Activated CD4-positive, alpha-beta T cell treated with anti-CD3 and anti-CD28 coated beads for 36 hours (primary cell): ENCODE data around the gene ITGA5. TPM values are rescaled to one million over a fixed set of nuclear protein-coding genes. Genes with fewer than 3 reads are reported as not detected.
A peak's percentile ranks its signal among the peaks of the same experiment; 100 is the strongest.

Experiments
- ATAC-seq: fragments of 200-7000 bp; cut with Tn5 transposase; one replicate; pipeline ENCODE4 v1.10.0; 2021; ENCODE audit warnings: mild to moderate bottlenecking, moderate library complexity
- CTCF ChIA-PET: fragments of 350-600 bp; sonication (Branson Sonifier 250); formaldehyde crosslinking; loops from one replicate; lab custom pipeline; 2021; ENCODE audit warnings: antibody characterized with exemption; lab: Charles Lee
- POLR2A ChIA-PET: fragments of 350-600 bp; sonication (Branson Sonifier 250); formaldehyde crosslinking; loops from one replicate; lab custom pipeline; 2021; ENCODE audit warnings: antibody characterized with exemption, inconsistent platforms; lab: Charles Lee
- DNase-seq: peaks from one replicate; pipeline ENCODE4 v3.0.0-alpha.2; 2020
- H3K27ac Mint-ChIP-seq: one replicate; pipeline ENCODE4 v1.8.0; 2021; ENCODE audit warnings: mixed read lengths
- H3K27me3 Mint-ChIP-seq: one replicate; pipeline ENCODE4 v1.8.0; 2021; ENCODE audit warnings: mixed read lengths
- H3K36me3 Mint-ChIP-seq: one replicate; pipeline ENCODE4 v1.8.0; 2021; ENCODE audit warnings: low read depth, mixed read lengths
- H3K4me1 Mint-ChIP-seq: one replicate; pipeline ENCODE4 v1.8.0; 2021; ENCODE audit warnings: mixed read lengths
- H3K4me3 Mint-ChIP-seq: one replicate; pipeline ENCODE4 v1.8.0; 2021; ENCODE audit warnings: mild to moderate bottlenecking, moderate library complexity, mixed read lengths
- H3K9me3 Mint-ChIP-seq: one replicate; pipeline ENCODE4 v1.8.0; 2021; ENCODE audit warnings: low read depth, mixed read lengths
- intact Hi-C, 2 experiments: fragments of 100-400 bp; cut with DNase I in 1 of 2; cut with micrococcal nuclease in 1 of 2; formaldehyde crosslinking; loops; one replicate each; pipeline versions ENCODE4 v1.14.2 to v1.15.1; 2022 to 2024; cut with DNase I, micrococcal nuclease
- total RNA-seq, 2 experiments: library from RNA; stranded (reverse); gene quantifications; one replicate each; pipeline ENCODE4 v1.2.3, GENCODE V29; 2021

ITGA5 gene
- total RNA-seq, 2 experiments from 2014 or later, result 38.6 to 58.0 TPM

DNA sequence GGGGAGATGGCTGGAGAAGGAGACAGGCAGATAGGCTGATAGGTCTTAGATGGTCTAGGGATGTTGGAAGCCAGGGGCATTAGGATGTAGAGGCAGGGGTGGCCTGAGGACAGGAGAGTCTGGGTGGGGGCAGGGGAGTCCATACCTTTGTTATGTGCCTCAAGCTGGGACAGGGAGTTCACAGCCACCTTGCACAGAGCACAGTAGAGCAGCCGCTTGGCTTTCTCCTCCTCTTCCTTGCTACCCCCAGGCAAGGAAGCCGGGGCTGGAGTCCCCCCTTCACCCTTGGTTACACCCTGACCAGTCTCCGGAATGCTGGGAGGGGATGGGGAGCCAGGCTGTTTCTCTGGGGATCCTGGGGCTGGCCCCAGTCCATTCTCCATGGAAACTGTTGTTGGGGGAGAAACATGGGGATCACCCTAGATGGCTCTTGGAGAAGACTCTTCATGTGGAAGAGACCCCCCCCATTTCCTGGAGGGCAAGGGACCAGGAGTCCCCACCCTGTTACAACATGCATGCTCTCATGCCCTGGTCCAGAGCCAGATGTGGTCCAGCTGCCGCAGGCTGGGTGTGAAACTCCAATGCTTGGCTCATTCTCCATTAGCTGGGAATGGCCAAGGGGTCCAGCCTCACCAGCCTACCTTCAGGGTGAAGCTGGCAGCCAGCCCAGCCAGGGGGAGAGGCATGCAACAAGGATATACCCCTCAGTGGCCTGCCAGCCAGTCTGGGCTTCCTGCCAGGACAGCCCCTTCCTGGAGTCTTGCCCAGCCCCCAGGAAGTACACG is 47.5 kb downstream of the ITGA5 start:
- Mint-ChIP-seq H3K4me1 (peaks cover 31% of the 10 kb centered on the region), H3K27ac (no peak overlapping the region), H3K4me3 (no peak overlapping the region), H3K9me3 (no peaks in the 10 kb centered on the region), H3K27me3 (peaks cover 2% of the 10 kb centered on the region), H3K36me3 (no peaks in the 10 kb centered on the region)
- no peak for DNase-seq
- CTCF ChIA-PET, result interaction anchor here (0.6 to 4.5 kb wide), 13 partner anchors 8 to 158 kb away, joined by 3 to 25 read pairs (median 4); partner anchors contain the start of gene COPZ1
- intact Hi-C loops, result no loop called here
- POLR2A ChIA-PET, result interaction anchor here (1.1 kb wide), 1 partner anchor 46 kb away, joined by 3 read pairs; the partner anchor contains the start of gene COPZ1
- ATAC-seq, result no peak

- H3K36me3 Mint-ChIP-seq, result no peaks in the 10 kb centered on the region
- no peak for ATAC-seq
- ChIA-PET CTCF (interaction anchor here (0.7 to 4.5 kb wide), 8 partner anchors 10 to 79 kb away, joined by 3 to 25 read pairs (median 7); partner anchors contain the start of gene ZNF385A), POLR2A (interaction anchor here (0.6 to 1.0 kb wide), 2 partner anchors 65 to 83 kb away, joined by 3 read pairs; no protein-coding TSS in a partner anchor)
- no peak overlapping the region for H3K4me3 Mint-ChIP-seq
- H3K9me3 Mint-ChIP-seq, result no peaks in the 10 kb centered on the region
- no peak for DNase-seq
- intact Hi-C loops, result no loop called here
- H3K4me1 Mint-ChIP-seq, result peaks cover 31% of the 10 kb centered on the region
- H3K27ac Mint-ChIP-seq, result no peak overlapping the region
- H3K27me3 Mint-ChIP-seq, result peaks cover 2% of the 10 kb centered on the region
Measured at GRCh38 chr12:54370171-54370730, 48.8 kb downstream of the ITGA5 start.

- intact Hi-C loops, result loop anchor here in 1 of 2 experiments (2.0 kb wide), 1 partner anchor 33 kb away; no protein-coding TSS in a partner anchor
- H3K9me3 Mint-ChIP-seq, result no peaks in the 10 kb centered on the region
- DNase-seq (no peak), ATAC-seq (no peak)
- POLR2A ChIA-PET, result no interaction called here
- H3K36me3 Mint-ChIP-seq, result no peaks in the 10 kb centered on the region
- H3K4me1 Mint-ChIP-seq, result peaks cover 34% of the 10 kb centered on the region
- no peak overlapping the region for H3K27ac Mint-ChIP-seq
- H3K27me3 Mint-ChIP-seq, result peaks cover 2% of the 10 kb centered on the region
- no peak overlapping the region for H3K4me3 Mint-ChIP-seq
- CTCF ChIA-PET, result interaction anchor here (0.7 to 4.5 kb wide), 7 partner anchors 10 to 78 kb away, joined by 3 to 25 read pairs (median 7); partner anchors contain the start of gene ZNF385A
Measured at GRCh38 chr12:54369597-54370131, 49.4 kb downstream of the ITGA5 start.

GRCh38 chr12:54368709-54369596 is 50.1 kb downstream of the ITGA5 start:
- Mint-ChIP-seq H3K27me3 (peaks cover 2% of the 10 kb centered on the region), H3K36me3 (no peaks in the 10 kb centered on the region), H3K9me3 (no peaks in the 10 kb centered on the region), H3K27ac (no peak overlapping the region), H3K4me1 (peaks cover 41% of the 10 kb centered on the region), H3K4me3 (peak overlapping the region; percentile 4)
- CTCF ChIA-PET, result interaction anchor here (0.6 to 4.5 kb wide), 26 partner anchors 12 to 362 kb away, joined by 3 to 83 read pairs (median 6); partner anchors contain the start of gene COPZ1
- POLR2A ChIA-PET, result interaction anchor here (0.6 kb wide), 2 partner anchors 10 to 82 kb away, joined by 3 read pairs; no protein-coding TSS in a partner anchor
- ATAC-seq, result peak; percentile 82
- DNase-seq, result peak; percentile 96
- intact Hi-C loops, result loop anchor here (1.0 to 2.0 kb wide), 6 partner anchors 10 to 149 kb away; no protein-coding TSS in a partner anchor

DNA sequence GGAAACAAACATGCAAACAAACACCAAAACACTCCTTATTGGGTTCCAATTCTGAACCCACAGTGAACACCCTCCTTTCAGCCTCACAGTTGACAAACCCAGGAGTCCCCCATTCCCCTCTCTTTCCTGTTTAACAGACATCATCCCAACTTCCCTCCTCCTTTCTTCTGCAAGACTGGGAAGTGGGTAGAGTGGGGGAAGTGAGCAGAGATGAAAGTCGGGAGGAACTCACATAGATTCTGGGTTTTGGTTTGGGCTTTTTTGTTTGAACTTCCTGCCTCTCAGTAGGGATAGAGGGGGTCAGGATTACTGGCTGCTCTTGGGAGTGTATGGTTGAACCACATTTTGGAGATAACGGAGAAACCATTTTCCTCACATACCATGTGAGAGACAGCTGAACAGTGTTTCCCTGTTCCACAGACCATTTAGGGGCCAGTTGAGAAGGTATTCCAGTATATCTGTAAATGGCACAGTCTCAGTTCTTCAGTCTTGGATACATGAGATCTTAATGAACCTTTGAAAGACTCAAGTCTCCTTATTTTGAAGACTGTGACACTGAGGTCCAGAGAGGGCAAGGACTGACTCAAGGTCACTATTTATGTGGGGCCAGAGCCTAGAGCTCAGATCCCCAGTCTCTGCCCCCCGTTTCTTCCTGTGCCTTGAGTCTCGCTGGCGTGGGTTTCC is 50.9 kb downstream of the ITGA5 start:
- no peak overlapping the region for H3K27ac Mint-ChIP-seq
- intact Hi-C loops, result loop anchor here (1.0 to 2.0 kb wide), 6 partner anchors 11 to 148 kb away; no protein-coding TSS in a partner anchor

GRCh38 chr12:54364413-54364812 is 54.7 kb downstream of the ITGA5 start, which contains the start of gene GPR84:
Gene GPR84 (minus strand): TSS chr12:54364486. CDS start chr12:54363851, 635 bp downstream.
- CTCF ChIA-PET, result no interaction called here
- H3K9me3 Mint-ChIP-seq, result no peaks in the 10 kb centered on the region
- intact Hi-C loops, result no loop called here
- H3K27ac Mint-ChIP-seq, result peak within 1 kb of the TSS; percentile 69
- H3K4me1 Mint-ChIP-seq, result peaks cover 43% of the 10 kb centered on the region
- peak; percentile 67 for ATAC-seq
- H3K36me3 Mint-ChIP-seq, result no peaks in the 10 kb centered on the region
- H3K27me3 Mint-ChIP-seq, result peaks cover 2% of the 10 kb centered on the region
- POLR2A ChIA-PET, result no interaction called here
- H3K4me3 Mint-ChIP-seq, result peak within 1 kb of the TSS; percentile 37
- peak; percentile 59 for DNase-seq

More for the DNA sequence above, 50.9 kb downstream of the ITGA5 start:
- Mint-ChIP-seq H3K4me1 (peaks cover 44% of the 10 kb centered on the region), H3K27me3 (peaks cover 2% of the 10 kb centered on the region), H3K9me3 (no peaks in the 10 kb centered on the region), H3K36me3 (no peaks in the 10 kb centered on the region), H3K4me3 (peak overlapping the region; percentile 4)
- POLR2A ChIA-PET, result no interaction called here
- DNase-seq (no peak), ATAC-seq (peak; percentile 5)
- CTCF ChIA-PET, result interaction anchor here (0.6 to 4.5 kb wide), 26 partner anchors 12 to 383 kb away, joined by 3 to 83 read pairs (median 6); partner anchors contain the start of genes COPZ1 and HOXC10

DNA sequence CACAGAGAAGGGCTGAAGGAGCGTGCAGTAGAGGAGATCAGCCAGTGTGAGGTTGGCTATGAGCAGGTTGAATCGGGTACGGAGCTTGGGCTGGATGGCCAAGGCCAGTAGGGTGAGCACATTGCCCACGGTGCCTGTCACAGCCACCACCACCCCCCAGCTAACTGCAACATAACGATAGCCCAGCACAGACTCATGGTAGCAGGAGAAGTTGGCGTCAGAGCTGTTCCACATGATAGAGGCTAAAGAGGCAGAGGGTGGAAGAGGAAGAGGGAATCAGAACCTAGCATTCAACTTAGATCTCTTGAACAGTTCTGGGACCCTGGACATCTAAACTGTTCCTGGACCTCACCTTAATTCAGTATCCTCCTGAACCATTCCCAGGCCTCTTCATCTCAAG is 55.4 kb downstream of the ITGA5 start:
- CTCF ChIA-PET, result interaction anchor here (0.5 to 8.2 kb wide), 9 partner anchors 16 to 1824 kb away, joined by 3 to 85 read pairs (median 13); partner anchors contain the start of gene COPZ1
- Mint-ChIP-seq H3K9me3 (no peaks in the 10 kb centered on the region), H3K36me3 (no peaks in the 10 kb centered on the region), H3K27ac (peak overlapping the region; percentile 69), H3K4me1 (peaks cover 35% of the 10 kb centered on the region), H3K27me3 (peaks cover 2% of the 10 kb centered on the region), H3K4me3 (peak overlapping the region; percentile 37)
- intact Hi-C loops, result no loop called here
- no peak for ATAC-seq
- DNase-seq, result no peak
- POLR2A ChIA-PET, result no interaction called here

GRCh38 chr12:54363047-54363446 is 56.0 kb downstream of the ITGA5 start:
- ATAC-seq, result no peak
- Mint-ChIP-seq H3K4me3 (no peak overlapping the region), H3K9me3 (no peaks in the 10 kb centered on the region), H3K27me3 (peaks cover 2% of the 10 kb centered on the region), H3K27ac (no peak overlapping the region), H3K36me3 (no peaks in the 10 kb centered on the region), H3K4me1 (peaks cover 29% of the 10 kb centered on the region)
- intact Hi-C loops, result no loop called here
- CTCF ChIA-PET, result interaction anchor here (0.5 to 8.2 kb wide), 12 partner anchors 10 to 1825 kb away, joined by 3 to 85 read pairs (median 6); partner anchors contain the start of gene COPZ1
- no peak for DNase-seq
- POLR2A ChIA-PET, result interaction anchor here (0.6 to 1.4 kb wide), 2 partner anchors 74 to 346 kb away, joined by 3 to 7 read pairs; no protein-coding TSS in a partner anchor

GRCh38 chr12:54360717-54361456 is 58.2 kb downstream of the ITGA5 start:
- H3K27ac Mint-ChIP-seq, result no peak overlapping the region
- H3K4me1 Mint-ChIP-seq, result peaks cover 26% of the 10 kb centered on the region
- no peaks in the 10 kb centered on the region for H3K36me3 Mint-ChIP-seq
- ChIA-PET POLR2A (no interaction called here), CTCF (interaction anchor here (0.5 to 8.2 kb wide), 14 partner anchors 8 to 146 kb away, joined by 3 to 85 read pairs (median 6); partner anchors contain the start of gene COPZ1)
- H3K9me3 Mint-ChIP-seq, result no peaks in the 10 kb centered on the region
- DNase-seq (peak; percentile 84), ATAC-seq (no peak)
- intact Hi-C loops, result loop anchor here in 1 of 2 experiments (1.0 kb wide), 2 partner anchors 25 to 67 kb away; no protein-coding TSS in a partner anchor
- no peaks in the 10 kb centered on the region for H3K27me3 Mint-ChIP-seq
- H3K4me3 Mint-ChIP-seq, result peak overlapping the region; percentile 5
